ENCODE measurements around the gene NTSR1. TPM values are rescaled to one million over a fixed set of nuclear protein-coding genes. Genes with fewer than 3 reads are reported as not detected.

NTSR1 gene
- total RNA-seq, 1 experiment from 2014 or later = 44.1 TPM

DNA sequence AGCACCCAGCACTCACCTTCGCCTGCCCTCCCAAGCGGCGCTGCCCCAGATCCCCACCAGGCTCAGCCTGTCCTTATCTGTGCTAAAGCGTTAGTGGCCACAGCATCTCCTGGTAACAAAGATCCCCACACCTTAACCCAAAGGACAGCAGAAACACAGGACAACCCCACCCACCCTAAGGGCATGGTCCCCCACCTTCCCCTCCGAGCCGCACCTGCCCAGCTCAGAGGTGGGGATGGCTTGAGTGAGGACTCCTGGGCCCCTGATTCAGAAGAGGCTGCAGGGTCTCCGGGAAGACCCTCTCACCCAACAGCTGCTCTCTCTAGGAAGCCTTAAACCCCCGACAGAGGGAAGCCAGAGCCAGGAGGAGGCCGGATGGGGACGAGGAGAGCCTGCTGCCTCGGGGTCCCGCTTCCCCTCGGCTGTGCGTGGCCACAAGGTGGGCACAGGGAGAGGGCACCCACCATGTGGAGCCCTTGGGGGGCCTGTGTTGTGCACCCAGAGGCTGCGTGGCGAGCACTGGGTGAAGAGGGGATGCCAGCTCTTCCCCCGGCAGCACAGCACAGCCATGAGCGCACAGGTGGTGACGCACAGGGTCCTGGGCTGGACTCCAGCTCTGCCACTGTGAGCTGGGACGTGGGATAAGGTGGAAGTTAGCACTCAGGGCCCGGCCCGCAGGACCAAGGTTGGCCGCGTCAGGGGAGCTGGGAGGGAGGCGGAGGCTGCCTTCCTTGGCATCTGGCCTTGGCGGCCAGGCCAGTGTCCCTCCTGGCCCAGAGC lies 55.7 kb downstream of the NTSR1 start:
- no peaks in the 10 kb centered on the region for H3K9me3 ChIP-seq (ENCODE audit: control insufficient read depth, insufficient read depth, low read depth, low read length)
- no peaks in the 10 kb centered on the region for H3K4me1 ChIP-seq (ENCODE audit: control insufficient read depth, insufficient read depth, low read length)
- peak; percentile 41 for ATAC-seq
- H3K27ac ChIP-seq (ENCODE audit: low read length) = no peak overlapping the region
- DNase-seq (ENCODE audit: low read depth, low spot score) = no peak
- in situ Hi-C loops (cut with HindIII; ENCODE audit: low pct_unique_long_range_greater_than_20kb, low sequenced_read_pairs) = no loop called here
- H3K36me3 ChIP-seq (ENCODE audit: control insufficient read depth, insufficient read depth, low read length) = no peaks in the 10 kb centered on the region
- no peak for TF ChIP-seq TCF7L2 (IDR thresholded peaks at IDR 0.05; ENCODE audit: low read depth, low read length)
- 0 out of 2 replicates have a peak, but pooled peaks have one; percentile 9 for TF ChIP-seq POLR2AphosphoS5 (IDR thresholded peaks at IDR 0.05; ENCODE audit: low read depth, low read length)
- no TSS peak for BruUV-seq (replicated peaks)
- ChIA-PET CTCF (no interaction called here), POLR2A (no interaction called here)
- intact Hi-C loops (cut with micrococcal nuclease; ENCODE audit: unreplicated experiment) = no loop called here
- no peak overlapping the region for H3K4me3 ChIP-seq (ENCODE audit: low read depth in 2 of 2, low read length in 2 of 2)
- H3K27me3 ChIP-seq (ENCODE audit: control insufficient read depth, insufficient read depth, low read length) = no peaks in the 10 kb centered on the region

DNA sequence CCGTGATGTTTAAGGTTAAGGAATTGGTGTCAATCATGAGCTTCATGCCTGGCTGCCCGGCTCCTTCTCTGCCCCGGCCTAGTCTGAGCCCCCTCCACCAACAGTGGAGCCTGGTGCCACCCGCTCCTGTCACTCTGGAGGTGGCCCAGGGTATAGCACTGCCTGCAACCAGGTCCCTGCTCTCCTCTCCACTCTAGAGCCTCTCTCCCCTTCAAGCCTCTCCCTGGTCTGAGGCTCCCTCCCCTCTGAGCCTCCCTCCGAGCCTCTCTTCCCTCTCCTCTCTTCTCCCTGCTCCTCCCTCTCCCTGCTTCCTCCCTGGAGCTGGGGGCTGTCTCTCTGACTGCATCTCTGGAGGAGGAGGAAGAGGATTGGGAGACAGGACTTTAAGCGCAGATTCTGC lies 56.4 kb downstream of the NTSR1 start:
- ATAC-seq (peak; percentile 82), DNase-seq (ENCODE audit: low read depth, low spot score) (no peak)
- BruUV-seq (replicated peaks) = no TSS peak
- no peaks in the 10 kb centered on the region for H3K27me3 ChIP-seq (ENCODE audit: control insufficient read depth, insufficient read depth, low read length)
- no peak for TF ChIP-seq POLR2AphosphoS5 (IDR thresholded peaks at IDR 0.05; ENCODE audit: low read depth, low read length)
- TF ChIP-seq SIN3A (IDR thresholded peaks at IDR 0.05; ENCODE audit: borderline replicate concordance, insufficient read depth, low read depth, low read length) = no peak
- CTCF ChIA-PET = no interaction called here
- POLR2A ChIA-PET = no interaction called here
- H3K36me3 ChIP-seq (ENCODE audit: control insufficient read depth, insufficient read depth, low read length) = no peaks in the 10 kb centered on the region
- H3K4me1 ChIP-seq (ENCODE audit: control insufficient read depth, insufficient read depth, low read length) = no peaks in the 10 kb centered on the region
- intact Hi-C loops (cut with micrococcal nuclease; ENCODE audit: unreplicated experiment) (no loop called here), in situ Hi-C loops (cut with HindIII; ENCODE audit: low pct_unique_long_range_greater_than_20kb, low sequenced_read_pairs) (no loop called here)
- H3K4me3 ChIP-seq (ENCODE audit: low read depth in 2 of 2, low read length in 2 of 2) = no peak overlapping the region
- H3K27ac ChIP-seq (ENCODE audit: low read length) = no peak overlapping the region
- no peaks in the 10 kb centered on the region for H3K9me3 ChIP-seq (ENCODE audit: control insufficient read depth, insufficient read depth, low read depth, low read length)

DNA sequence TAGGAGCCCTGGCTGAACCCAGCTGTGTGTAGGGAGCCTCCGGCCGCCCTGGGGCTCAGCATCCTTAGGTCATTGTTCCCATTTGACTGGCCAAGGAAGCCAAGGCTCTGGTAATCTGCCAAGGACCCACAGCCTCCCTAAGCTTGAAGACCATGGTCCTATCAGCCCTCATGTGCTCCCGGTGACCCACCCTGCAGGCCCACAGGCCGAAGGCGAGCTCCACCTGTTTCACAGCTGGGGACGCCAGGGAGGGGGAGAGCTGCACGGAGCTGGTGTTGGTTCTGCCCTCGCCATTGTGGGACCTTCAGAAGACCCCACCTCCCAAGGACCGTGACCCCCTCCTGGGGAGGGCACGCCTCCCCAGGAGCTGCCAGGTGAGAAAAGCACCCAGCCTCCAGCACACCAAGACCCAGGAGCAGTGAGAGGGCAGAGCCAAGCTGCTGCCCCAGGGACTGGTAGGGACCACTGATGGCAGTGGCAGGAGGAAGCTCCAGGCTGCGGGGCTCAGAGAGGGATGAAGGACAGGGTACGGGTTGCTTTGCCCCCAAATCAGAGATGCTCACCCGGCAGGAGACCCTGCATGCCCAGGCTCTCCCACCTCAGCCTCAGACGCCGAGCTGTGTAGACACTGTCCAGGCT lies 56.9 kb downstream of the NTSR1 start:
- H3K9me3 ChIP-seq (ENCODE audit: control insufficient read depth, insufficient read depth, low read depth, low read length) = no peaks in the 10 kb centered on the region
- ChIA-PET POLR2A (interaction anchor here (1.1 kb wide), 1 partner anchor 64 kb away, joined by 3 read pairs; no protein-coding TSS in a partner anchor), CTCF (no interaction called here)
- DNase-seq (ENCODE audit: low read depth, low spot score) (no peak), ATAC-seq (peak; percentile 11)
- H3K27me3 ChIP-seq (ENCODE audit: control insufficient read depth, insufficient read depth, low read length) = no peaks in the 10 kb centered on the region
- TF ChIP-seq POLR2AphosphoS5 (IDR thresholded peaks at IDR 0.05; ENCODE audit: low read depth, low read length) (no peak), SIN3A (IDR thresholded peaks at IDR 0.05; ENCODE audit: borderline replicate concordance, insufficient read depth, low read depth, low read length) (no peak), CTCF (IDR thresholded peaks at IDR 0.05) (no peak), TCF7L2 (IDR thresholded peaks at IDR 0.05; ENCODE audit: low read depth, low read length) (no peak)
- TF ChIP-seq, protein P1, sequence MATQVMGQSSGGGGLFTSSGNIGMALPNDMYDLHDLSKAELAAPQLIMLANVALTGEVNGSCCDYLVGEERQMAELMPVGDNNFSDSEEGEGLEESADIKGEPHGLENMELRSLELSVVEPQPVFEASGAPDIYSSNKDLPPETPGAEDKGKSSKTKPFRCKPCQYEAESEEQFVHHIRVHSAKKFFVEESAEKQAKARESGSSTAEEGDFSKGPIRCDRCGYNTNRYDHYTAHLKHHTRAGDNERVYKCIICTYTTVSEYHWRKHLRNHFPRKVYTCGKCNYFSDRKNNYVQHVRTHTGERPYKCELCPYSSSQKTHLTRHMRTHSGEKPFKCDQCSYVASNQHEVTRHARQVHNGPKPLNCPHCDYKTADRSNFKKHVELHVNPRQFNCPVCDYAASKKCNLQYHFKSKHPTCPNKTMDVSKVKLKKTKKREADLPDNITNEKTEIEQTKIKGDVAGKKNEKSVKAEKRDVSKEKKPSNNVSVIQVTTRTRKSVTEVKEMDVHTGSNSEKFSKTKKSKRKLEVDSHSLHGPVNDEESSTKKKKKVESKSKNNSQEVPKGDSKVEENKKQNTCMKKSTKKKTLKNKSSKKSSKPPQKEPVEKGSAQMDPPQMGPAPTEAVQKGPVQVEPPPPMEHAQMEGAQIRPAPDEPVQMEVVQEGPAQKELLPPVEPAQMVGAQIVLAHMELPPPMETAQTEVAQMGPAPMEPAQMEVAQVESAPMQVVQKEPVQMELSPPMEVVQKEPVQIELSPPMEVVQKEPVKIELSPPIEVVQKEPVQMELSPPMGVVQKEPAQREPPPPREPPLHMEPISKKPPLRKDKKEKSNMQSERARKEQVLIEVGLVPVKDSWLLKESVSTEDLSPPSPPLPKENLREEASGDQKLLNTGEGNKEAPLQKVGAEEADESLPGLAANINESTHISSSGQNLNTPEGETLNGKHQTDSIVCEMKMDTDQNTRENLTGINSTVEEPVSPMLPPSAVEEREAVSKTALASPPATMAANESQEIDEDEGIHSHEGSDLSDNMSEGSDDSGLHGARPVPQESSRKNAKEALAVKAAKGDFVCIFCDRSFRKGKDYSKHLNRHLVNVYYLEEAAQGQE (IDR thresholded peaks at IDR 0.05; ENCODE audit: insufficient read depth in 1 of 2, low read depth in 2 of 2, low read length in 1 of 2) = no peak
- H3K27ac ChIP-seq (ENCODE audit: low read length) = no peak overlapping the region
- no peaks in the 10 kb centered on the region for H3K4me1 ChIP-seq (ENCODE audit: control insufficient read depth, insufficient read depth, low read length)
- H3K36me3 ChIP-seq (ENCODE audit: control insufficient read depth, insufficient read depth, low read length) = no peaks in the 10 kb centered on the region
- intact Hi-C loops (cut with micrococcal nuclease; ENCODE audit: unreplicated experiment) = no loop called here
- no peak overlapping the region for H3K4me3 ChIP-seq (ENCODE audit: low read depth in 2 of 2, low read length in 2 of 2)
- in situ Hi-C loops (cut with HindIII; ENCODE audit: low pct_unique_long_range_greater_than_20kb, low sequenced_read_pairs) = no loop called here
- no TSS peak for BruUV-seq (replicated peaks)

All from Panc1 (cell line).